K562 (cell line): ENCODE data around the gene TRABD. TPM values are rescaled to one million over a fixed set of nuclear protein-coding genes. Genes with fewer than 3 reads are reported as not detected.

Experiments
- ATAC-seq: fragments of 200-7000 bp; cut with Tn5 transposase; 3 replicates; pipeline ENCODE4 v1.9.1; 2020; ENCODE audit warnings: moderate library complexity
- BruUV-seq: library from RNA; stranded (reverse); fragments of 400-500 nt; replicated peaks from 2 replicates; lab custom pipeline; 2021; lab: Mats Ljungman, UMichigan
- CTCF ChIA-PET: fragments of 300-600 bp; formaldehyde crosslinking; extraction: SDS; loops from one replicate; lab custom pipeline; 2021; ENCODE audit warnings: low intra/inter-chr PET ratio; lab: Yijun Ruan, JAX
- POLR2A ChIA-PET: fragments of 300-600, 350-650 bp; sonication (Branson Sonifier 250); formaldehyde crosslinking; extraction: SDS; loops from one replicate; lab custom pipeline; 2021; ENCODE audit warnings: antibody characterized with exemption, inconsistent platforms; lab: Yijun Ruan, JAX
- DNase-seq, 4 experiments: peaks; one replicate each; pipeline versions ENCODE4 v3.0.0 to v3.0.0-alpha.2; 2011 to 2018; ENCODE audit warnings: low spot score in 3 of 4, mixed read lengths in 3 of 4; ENCODE audit errors: extremely low read depth in 1 of 4
- FAIRE-seq: peaks from 2 replicates; lab custom pipeline; 2011; peaks lifted over from hg19 to GRCh38; lab: Jason Lieb, UNC
- H2AFZ ChIP-seq: 2 replicates; pipeline ENCODE4 v1.6.0; 2011; ENCODE audit warnings: low read depth, low read length, control low read depth, inconsistent platforms
- H3K27ac ChIP-seq: fragments of 200-600 bp; 3 replicates; pipeline ENCODE4 v1.8.0; 2011; ENCODE audit warnings: low read depth, mild to moderate bottlenecking, control low read depth, inconsistent platforms, low read length, moderate library complexity, mixed read lengths; ENCODE audit errors: extremely low read depth
- H3K27me3 ChIP-seq, 2 experiments: fragments of 300-600 bp in 1 of 2; 2 replicates in 1 of 2; 3 replicates in 1 of 2; pipeline versions ENCODE4 v1.6.0 to v1.8.0; 2011; ENCODE audit warnings: inconsistent platforms in 2 of 2, low read length in 2 of 2, mild to moderate bottlenecking in 1 of 2, mixed read lengths in 1 of 2, moderate library complexity in 1 of 2; ENCODE audit not compliant: control insufficient read depth in 2 of 2, insufficient read depth in 2 of 2
- H3K36me3 ChIP-seq: fragments of 300-600 bp; 3 replicates; pipeline ENCODE4 v1.8.0; 2011; ENCODE audit warnings: mild to moderate bottlenecking, low read length, inconsistent platforms; ENCODE audit not compliant: control insufficient read depth, insufficient read depth
- H3K4me1 ChIP-seq, 2 experiments: fragments of 200-600 bp in 1 of 2; replicated peaks in 1 of 2; 2 replicates in 1 of 2; 3 replicates in 1 of 2; pipeline versions ENCODE4 v1.5.1 to v1.8.0; 2011; ENCODE audit warnings: inconsistent platforms in 2 of 2, low read length in 2 of 2, mild to moderate bottlenecking in 1 of 2, mixed read lengths in 1 of 2, moderate library complexity in 1 of 2; ENCODE audit not compliant: control insufficient read depth in 2 of 2, insufficient read depth in 2 of 2
- H3K4me2 ChIP-seq: 2 replicates; pipeline ENCODE4 v1.6.1; 2011; ENCODE audit warnings: low read length, control low read depth, inconsistent platforms, mixed read lengths; ENCODE audit not compliant: insufficient read depth
- H3K4me3 ChIP-seq: fragments of 200-600 bp; sonication (generic), shearing (Covaris generic); 2 replicates; pipeline ENCODE4 v1.5.1; 2016; ENCODE audit warnings: control low read depth, inconsistent platforms
- H3K79me2 ChIP-seq: fragments of 200-600 bp; 3 replicates; pipeline ENCODE4 v1.8.0; 2011; ENCODE audit warnings: low read length, inconsistent platforms; ENCODE audit not compliant: control insufficient read depth, insufficient read depth
- H3K9ac ChIP-seq, 2 experiments: 2 replicates each; pipeline versions ENCODE4 v1.6.0 to v1.6.1; 2011; ENCODE audit warnings: low read depth in 2 of 2, low read length in 2 of 2, control low read depth in 1 of 2, inconsistent platforms in 1 of 2, mild to moderate bottlenecking in 1 of 2, mixed read lengths in 1 of 2; ENCODE audit not compliant: insufficient read depth in 1 of 2
- H3K9me1 ChIP-seq: one replicate; pipeline ENCODE4 v1.6.0; 2011; ENCODE audit warnings: inconsistent platforms, mild to moderate bottlenecking, low read length, moderate library complexity; ENCODE audit not compliant: control insufficient read depth, insufficient read depth
- H3K9me3 ChIP-seq: replicated peaks from 2 replicates; pipeline ENCODE4 v1.5.1; 2011; ENCODE audit warnings: low read depth, low read length, inconsistent platforms; ENCODE audit not compliant: control insufficient read depth, insufficient read depth
- H4K20me1 ChIP-seq: replicated peaks from 2 replicates; pipeline ENCODE4 v1.6.1; 2011; ENCODE audit warnings: low read length, inconsistent platforms, mixed read lengths; ENCODE audit not compliant: control insufficient read depth, insufficient read depth
- PHF8 ChIP-seq: fragments of 200-600 bp; sonication (generic); IDR thresholded peaks from 2 replicates; pipeline ENCODE4 v1.6.1; 2012; ENCODE audit warnings: mixed run types, mild to moderate bottlenecking, inconsistent platforms, low read length, moderate library complexity, borderline replicate concordance
- POLR2G ChIP-seq: fragments of 200-400 bp; formaldehyde crosslinking; IDR thresholded peaks from 2 replicates; pipeline ENCODE4 v1.6.1; 2017; ENCODE audit warnings: low read depth, mild to moderate bottlenecking, antibody characterized with exemption, low read length, moderate library complexity
- RB1 ChIP-seq: fragments of 450-650 bp; IDR thresholded peaks from 2 replicates; pipeline ENCODE4 v1.6.1; 2017; ENCODE audit warnings: low read depth, mild to moderate bottlenecking
- RBBP5 ChIP-seq: fragments of 200-600 bp; sonication (generic); IDR thresholded peaks from 2 replicates; pipeline ENCODE4 v1.6.1; 2012; ENCODE audit warnings: borderline replicate concordance, mild to moderate bottlenecking, low read length, control low read depth, inconsistent platforms; ENCODE audit not compliant: insufficient read depth, poor library complexity, severe bottlenecking
- RBFOX2 ChIP-seq: fragments of 200-400 bp; formaldehyde crosslinking; IDR thresholded peaks from 2 replicates; pipeline ENCODE4 v1.6.1; 2017; ENCODE audit warnings: low read depth, mild to moderate bottlenecking, low read length, moderate library complexity
- TSHZ1 ChIP-seq: fragments of 250-450 bp; sonication (Bioruptor Pico); IDR thresholded peaks from 2 replicates; pipeline ENCODE4 v1.4.0; 2020; ENCODE audit warnings: mild to moderate bottlenecking, moderate library complexity
- ZBTB7A ChIP-seq: IDR thresholded peaks from 2 replicates; pipeline ENCODE4 v1.6.1; 2011; ENCODE audit warnings: low read depth, mild to moderate bottlenecking, low read length, moderate library complexity, borderline replicate concordance; ENCODE audit not compliant: control insufficient read depth
- ZNF124 ChIP-seq: sonication (generic); formaldehyde crosslinking; IDR thresholded peaks from 2 replicates; pipeline ENCODE4 v1.8.1; 2022; ENCODE audit warnings: missing genetic modification reagents
- ZNF592 ChIP-seq: fragments of 450-650 bp; IDR thresholded peaks from 2 replicates; pipeline ENCODE4 v1.6.1; 2017; ENCODE audit warnings: antibody characterized with exemption, mild to moderate bottlenecking
- WGBS: fragments of 100-300 bp; shearing (Covaris generic); methylation state at CpG from one replicate; pipeline ENCODE4 v1.1.6; 2016; ENCODE audit warnings: low coverage, mixed read lengths; ENCODE audit not compliant: insufficient coverage; ENCODE audit errors: missing lambda C conversion rate; 5-methylcytosine and 5-hydroxymethylcytosine counted together
- in situ Hi-C: fragments of 300-500 bp; cut with MboI; formaldehyde crosslinking; loops from 4 replicates; pipeline ENCODE4 v1.15.0; 2018; ENCODE audit warnings: inconsistent platforms, mixed read lengths
- intact Hi-C: fragments of 100-400 bp; cut with micrococcal nuclease; formaldehyde crosslinking; loops from 2 replicates; pipeline ENCODE4 v1.14.2; 2022
- polyA plus RNA-seq, 8 experiments: library from polyadenylated mRNA; depleted of rRNA in 4 of 8; stranded (reverse) in 5 of 8; unstranded in 3 of 8; fragments of >200 nt; fragmentation: Nextera tagmentation in 2 of 8; fragmentation: Illumina TruSeq in 1 of 8; extraction: Ambion mirVana in 2 of 8; extraction: Trizol in 1 of 8; gene quantifications; 2 replicates each; pipeline versions ENCODE4 v1.2.1 to v1.2.3, GENCODE V29; 2011 to 2014; ENCODE audit warnings: inconsistent platforms in 1 of 8, missing spikeins in 1 of 8
- total RNA-seq, 7 experiments: library from RNA; depleted of rRNA in 6 of 7; stranded (reverse); fragments of >200 nt in 6 of 7; fragmentation: Illumina TruSeq in 2 of 7; extraction: Trizol in 2 of 7; gene quantifications; 2 replicates each; pipeline versions ENCODE4 v1.2.1 to v1.2.3, GENCODE V29; 2011 to 2021; ENCODE audit warnings: low replicate concordance in 1 of 7

Gene TRABD
- total and polyA plus RNA-seq, 9 of the 15 experiments (the other 6 are each of a cell fraction or from before 2014, with no cell fraction given): 0.08 to 62.9 (median 14.0) TPM

GRCh38 chr22:50186181-50186714, 535 bp downstream of the TRABD start (continued):
- 0 out of 2 replicates have a peak, but pooled peaks have one; percentile 42 for TF ChIP-seq RBFOX2
- TF ChIP-seq ZBTB7A: peak; percentile 70; the same call in 1 of the 2 replicates
- peak; percentile 59 for TF ChIP-seq POLR2G
- peak; percentile 50; the same call in 1 of the 2 replicates for TF ChIP-seq RB1
- TF ChIP-seq ZNF124 (CRISPR knock-in tag): no peak
- TF ChIP-seq PHF8: peak; percentile 22; the same call in 1 of the 2 replicates
- no peak for TF ChIP-seq RBBP5

GRCh38 chr22:50186761-50187523, 1.2 kb downstream of the TRABD start:
- Histone ChIP-seq H3K79me2 (peaks cover 52% of the 10 kb centered on the region), H3K4me1 (peaks cover 20 to 86% of the 10 kb centered on the region in 2 experiments), H3K4me3 (peak overlapping the region; percentile 64), H3K9me3 (no peaks in the 10 kb centered on the region), H3K4me2 (peak overlapping the region; percentile 74), H2AFZ (no peak overlapping the region), H3K27me3 (no peaks in the 10 kb centered on the region), H3K27ac (peak overlapping the region; percentile 74), H3K36me3 (peaks cover 20% of the 10 kb centered on the region; the same call in 2 of the 3 replicates), H4K20me1 (peaks cover 8% of the 10 kb centered on the region; the same call in 1 of the 2 replicates), H3K9ac (peak overlapping the region; percentile 69 to 95), H3K9me1 (peaks cover 7% of the 10 kb centered on the region)
- ChIA-PET CTCF (no interaction called here), POLR2A (interaction anchor here (0.7 to 1.2 kb wide), 2 partner anchors 14 to 217 kb away, joined by 3 read pairs; no protein-coding TSS in a partner anchor)
- no TSS peak for BruUV-seq
- intact Hi-C loops: no loop called here
- 13% methylated on average over 11 of the region's 26 CpGs for WGBS
- FAIRE-seq: peak; percentile 46
- DNase-seq: peak in 1 of 4 experiments; percentile 44
- in situ Hi-C loops: no loop called here
- ATAC-seq: peak; percentile 16
- TF ChIP-seq TSHZ1 (CRISPR knock-in tag): no peak
- TF ChIP-seq ZNF592: peak; percentile 53; the same call in 1 of the 2 replicates
- peak; percentile 0; the same call in 1 of the 2 replicates for TF ChIP-seq PHF8
